GM12878 (cell line): ENCODE results near the gene PLA2G5. TPM values are rescaled to one million over a fixed set of nuclear protein-coding genes. Genes with fewer than 3 reads are reported as not detected.

Experiments
- ATAC-seq: fragments of 200-7000 bp; cut with Tn5 transposase; 3 replicates; pipeline ENCODE4 v1.9.1; 2020; ENCODE audit warnings: mild to moderate bottlenecking, moderate library complexity
- BruUV-seq: library from RNA; stranded (reverse); fragments of 400-500 nt; replicated peaks from 2 replicates; lab custom pipeline; 2021; lab: Mats Ljungman, UMichigan
- CTCF ChIA-PET: fragments of 300-600 bp; sonication (Branson Sonifier 250); formaldehyde crosslinking; extraction: SDS; loops from one replicate; lab custom pipeline; 2021; ENCODE audit warnings: inconsistent platforms; lab: Yijun Ruan, JAX
- POLR2A ChIA-PET: fragments of 350-600 bp; formaldehyde crosslinking; extraction: SDS; loops from one replicate; lab custom pipeline; 2021; ENCODE audit warnings: inconsistent platforms; lab: Charles Lee
- RAD21 ChIA-PET: fragments of 300-600 bp; sonication (Branson Sonifier 250); formaldehyde crosslinking; loops from one replicate; lab custom pipeline; 2023; ENCODE audit warnings: antibody characterized with exemption; ENCODE audit not compliant: unreplicated experiment; lab: Charles Lee
- SMC1A ChIA-PET: fragments of 300-600 bp; sonication (Branson Sonifier 250); formaldehyde crosslinking; loops from one replicate; lab custom pipeline; 2023; ENCODE audit not compliant: unreplicated experiment, uncharacterized antibody; lab: Charles Lee
- DNase-seq: peaks from one replicate; pipeline ENCODE4 v3.0.0-alpha.2; 2011; ENCODE audit warnings: low read depth, low spot score
- FAIRE-seq: peaks from 3 replicates; lab custom pipeline; 2011; peaks lifted over from hg19 to GRCh38; lab: Jason Lieb, UNC
- H2AFZ ChIP-seq: 2 replicates; pipeline ENCODE4 v1.6.0; 2011; ENCODE audit warnings: low read depth, low read length, control low read depth; ENCODE audit not compliant: control insufficient read depth
- H3K27ac ChIP-seq: 2 replicates; pipeline ENCODE4 v1.5.1; 2011; ENCODE audit warnings: control low read depth; ENCODE audit not compliant: control insufficient read depth, insufficient read depth
- H3K27me3 ChIP-seq, 2 experiments: replicated peaks in 1 of 2; 2 replicates each; pipeline versions ENCODE4 v1.6.0 to v1.6.1; 2011; ENCODE audit warnings: low read length in 1 of 2; ENCODE audit not compliant: control insufficient read depth in 2 of 2, insufficient read depth in 2 of 2
- H3K36me3 ChIP-seq, 2 experiments: 2 replicates each; pipeline ENCODE4 v1.5.1; 2011; ENCODE audit warnings: low read length in 1 of 2; ENCODE audit not compliant: control insufficient read depth in 2 of 2, insufficient read depth in 2 of 2
- H3K4me1 ChIP-seq: 2 replicates; pipeline ENCODE4 v1.6.1; 2011; ENCODE audit warnings: mild to moderate bottlenecking, low read length, moderate library complexity, mixed read lengths; ENCODE audit not compliant: control insufficient read depth, insufficient read depth
- H3K4me2 ChIP-seq: 2 replicates; pipeline ENCODE4 v1.6.0; 2011; ENCODE audit warnings: control low read depth; ENCODE audit not compliant: control insufficient read depth, insufficient read depth
- H3K4me3 ChIP-seq: fragments of 200-600 bp; sonication (generic); 2 replicates; pipeline ENCODE4 v1.5.1; 2016
- H3K79me2 ChIP-seq: 2 replicates; pipeline ENCODE4 v1.6.0; 2011; ENCODE audit warnings: low read length; ENCODE audit not compliant: control insufficient read depth, insufficient read depth
- H3K9ac ChIP-seq: 2 replicates; pipeline ENCODE4 v1.8.0; 2011; ENCODE audit warnings: low read length, control low read depth, mixed read lengths; ENCODE audit not compliant: control insufficient read depth, insufficient read depth
- H3K9me3 ChIP-seq: replicated peaks from 3 replicates; pipeline ENCODE4 v1.5.1; 2011; ENCODE audit warnings: mild to moderate bottlenecking, low read length; ENCODE audit not compliant: control insufficient read depth, insufficient read depth
- H4K20me1 ChIP-seq: 2 replicates; pipeline ENCODE4 v1.6.0; 2011; ENCODE audit not compliant: control insufficient read depth, insufficient read depth
- BHLHE40 ChIP-seq, 2 experiments: fragments of 450-650 bp in 1 of 2; IDR thresholded peaks; 2 replicates each; pipeline ENCODE4 v1.6.1; 2011 to 2017; ENCODE audit warnings: low read depth in 2 of 2, borderline replicate concordance in 1 of 2, improper control_type of control experiment in 1 of 2, low read length in 1 of 2, mild to moderate bottlenecking in 1 of 2
- EED ChIP-seq: sonication (generic); IDR thresholded peaks from 2 replicates; pipeline ENCODE4 v1.6.1; 2016; ENCODE audit warnings: antibody characterized with exemption, low read depth
- JUND ChIP-seq: IDR thresholded peaks from 2 replicates; pipeline ENCODE4 v1.6.1; 2012; ENCODE audit warnings: low read depth, mild to moderate bottlenecking, low read length, improper control_type of control experiment, moderate library complexity
- MEF2A ChIP-seq: IDR thresholded peaks from 2 replicates; pipeline ENCODE4 v1.6.1; 2011; ENCODE audit warnings: low read depth, mild to moderate bottlenecking, low read length, moderate library complexity; ENCODE audit not compliant: insufficient read depth
- MYB ChIP-seq: fragments of 150-350 bp; IDR thresholded peaks from 2 replicates; pipeline ENCODE4 v1.6.1; 2014; ENCODE audit warnings: mild to moderate bottlenecking, low read depth, low read length, borderline replicate concordance
- NFXL1 ChIP-seq: fragments of 450-650 bp; IDR thresholded peaks from 2 replicates; pipeline ENCODE4 v1.6.1; 2017; ENCODE audit warnings: antibody characterized with exemption, mild to moderate bottlenecking, borderline replicate concordance
- RUNX3 ChIP-seq: IDR thresholded peaks from 2 replicates; pipeline ENCODE4 v1.6.1; 2012; ENCODE audit warnings: low read length, inconsistent platforms
- ZNF217 ChIP-seq: fragments of 450-650 bp; IDR thresholded peaks from 2 replicates; pipeline ENCODE4 v1.6.1; 2017; ENCODE audit warnings: antibody characterized with exemption, mild to moderate bottlenecking
- WGBS: methylation state at CpG from one replicate; pipeline ENCODE4 v1.1.6; 2016; ENCODE audit warnings: low lambda C conversion rate; ENCODE audit not compliant: insufficient replicate concordance, insufficient coverage; ENCODE audit errors: missing lambda C conversion rate; 5-methylcytosine and 5-hydroxymethylcytosine counted together
- in situ Hi-C: fragments of 300-500 bp; cut with MboI; formaldehyde crosslinking; loops from 9 replicates; pipeline ENCODE4 v1.14.3; 2018; ENCODE audit warnings: mixed read lengths
- intact Hi-C: fragments of 100-400 bp; cut with micrococcal nuclease; formaldehyde crosslinking; loops from one replicate; pipeline ENCODE4 v1.14.2; 2022; ENCODE audit not compliant: unreplicated experiment
- polyA plus RNA-seq, 11 experiments: library from polyadenylated mRNA; depleted of rRNA in 4 of 11; unstranded in 6 of 11; stranded (reverse) in 5 of 11; fragments of >200 nt; fragmentation: Nextera tagmentation in 4 of 11; fragmentation: Illumina TruSeq in 1 of 11; extraction: Ambion mirVana in 4 of 11; extraction: Trizol in 1 of 11; gene quantifications; 1 replicate in 1 of 11; 2 replicates in 10 of 11; pipeline versions ENCODE4 v1.2.1 to v1.2.3, GENCODE V29; 2011 to 2016; ENCODE audit warnings: inconsistent platforms in 2 of 11, missing spikeins in 2 of 11, low read depth in 1 of 11
- total RNA-seq, 4 experiments: library from RNA; depleted of rRNA in 3 of 4; stranded (reverse); fragments of >200 nt in 3 of 4; fragmentation: Illumina TruSeq in 1 of 4; extraction: Trizol in 1 of 4; gene quantifications; 2 replicates each; pipeline versions ENCODE4 v1.2.1 to v1.2.3, GENCODE V29; 2013 to 2021
- TF ChIP-seq, protein P1 (sequence below): fragments of 450-650 bp; conservative IDR thresholded peaks from 2 replicates; pipeline ENCODE4 v1.6.1; 2017; ENCODE audit warnings: mild to moderate bottlenecking, moderate library complexity

The PLA2G5 gene
- total and polyA plus RNA-seq, 10 of the 15 experiments (the other 5 are each of a cell fraction or from before 2014, with no cell fraction given): 0.10 to 0.19 (median 0.17) TPM; not detected in 7

DNA sequence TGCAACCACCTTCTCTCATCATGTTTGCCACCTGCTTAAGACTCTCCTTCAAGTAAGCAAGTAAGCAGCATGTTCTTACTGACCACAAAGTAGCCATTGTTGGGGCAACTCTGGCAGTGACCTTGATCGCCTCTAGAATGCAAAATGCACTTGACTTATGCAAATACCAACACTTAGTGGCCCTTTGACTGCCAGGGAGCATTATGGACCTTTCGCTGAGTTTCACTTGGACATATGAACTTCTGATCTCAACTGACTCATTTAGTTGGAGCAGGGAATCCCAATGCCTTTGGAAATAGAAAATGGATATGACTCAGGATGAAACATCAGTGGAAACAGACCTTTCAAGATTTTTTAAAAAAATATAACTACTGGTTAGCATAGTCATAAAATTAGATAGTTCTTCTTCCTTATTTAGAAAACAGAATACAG is 6.1 kb upstream of the PLA2G5 start:
- RAD21 ChIA-PET: no interaction called here
- TF ChIP-seq NFXL1 (no peak), ZNF217 (no peak), MEF2A (no peak), BHLHE40 (IDR thresholded peaks at IDR 0.05; ENCODE audit: borderline replicate concordance in 1 of 2, low read depth in 2 of 2, low read length in 1 of 2) (no peak), MYB (no peak), RUNX3 (no peak), EED (no peak), JUND (no peak)
- TF ChIP-seq, protein P1, sequence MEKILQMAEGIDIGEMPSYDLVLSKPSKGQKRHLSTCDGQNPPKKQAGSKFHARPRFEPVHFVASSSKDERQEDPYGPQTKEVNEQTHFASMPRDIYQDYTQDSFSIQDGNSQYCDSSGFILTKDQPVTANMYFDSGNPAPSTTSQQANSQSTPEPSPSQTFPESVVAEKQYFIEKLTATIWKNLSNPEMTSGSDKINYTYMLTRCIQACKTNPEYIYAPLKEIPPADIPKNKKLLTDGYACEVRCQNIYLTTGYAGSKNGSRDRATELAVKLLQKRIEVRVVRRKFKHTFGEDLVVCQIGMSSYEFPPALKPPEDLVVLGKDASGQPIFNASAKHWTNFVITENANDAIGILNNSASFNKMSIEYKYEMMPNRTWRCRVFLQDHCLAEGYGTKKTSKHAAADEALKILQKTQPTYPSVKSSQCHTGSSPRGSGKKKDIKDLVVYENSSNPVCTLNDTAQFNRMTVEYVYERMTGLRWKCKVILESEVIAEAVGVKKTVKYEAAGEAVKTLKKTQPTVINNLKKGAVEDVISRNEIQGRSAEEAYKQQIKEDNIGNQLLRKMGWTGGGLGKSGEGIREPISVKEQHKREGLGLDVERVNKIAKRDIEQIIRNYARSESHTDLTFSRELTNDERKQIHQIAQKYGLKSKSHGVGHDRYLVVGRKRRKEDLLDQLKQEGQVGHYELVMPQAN: no peak
- no peak for DNase-seq
- Histone ChIP-seq H3K9me3 (no peaks in the 10 kb centered on the region), H3K27ac (no peak overlapping the region), H3K79me2 (no peaks in the 10 kb centered on the region), H3K4me3 (no peak overlapping the region), H3K4me2 (no peak overlapping the region), H2AFZ (no peak overlapping the region), H3K4me1 (peaks cover 15% of the 10 kb centered on the region), H3K36me3 (no peaks in the 10 kb centered on the region), H3K27me3 (no peaks in the 10 kb centered on the region), H3K9ac (no peak overlapping the region), H4K20me1 (no peaks in the 10 kb centered on the region)
- intact Hi-C loops (no loop called here), in situ Hi-C loops (no loop called here)
- CTCF ChIA-PET: interaction anchor here (1.0 kb wide), 1 partner anchor 15 kb away, joined by 3 read pairs; no protein-coding TSS in a partner anchor
- POLR2A ChIA-PET: interaction anchor here (0.8 kb wide), 1 partner anchor 14 kb away, joined by 3 read pairs; no protein-coding TSS in a partner anchor
- ATAC-seq: no peak
- FAIRE-seq: no peak
- BruUV-seq: no TSS peak
- SMC1A ChIA-PET: interaction anchor here (1.5 kb wide), 1 partner anchor 16 kb away, joined by 4 read pairs; no protein-coding TSS in a partner anchor
- 69% methylated on average over 2 of the region's 2 CpGs for WGBS
